GM18507 (cell line): ENCODE results near the gene TRAIP.
"Not testable (repeated sequence)": the region's sequence is repeated elsewhere in the genome, so short reads cannot be mapped to it uniquely, and the experiment has no call there.

Experiments
- DNase-seq: peaks from one replicate; pipeline ENCODE4 v3.0.0; 2011; ENCODE audit warnings: low read depth; ENCODE audit not compliant: insufficient read length; ENCODE audit errors: extremely low spot score
- FAIRE-seq: peaks from 2 replicates; lab custom pipeline; 2011; peaks lifted over from hg19 to GRCh38; lab: Jason Lieb, UNC

TRAIP gene

DNA sequence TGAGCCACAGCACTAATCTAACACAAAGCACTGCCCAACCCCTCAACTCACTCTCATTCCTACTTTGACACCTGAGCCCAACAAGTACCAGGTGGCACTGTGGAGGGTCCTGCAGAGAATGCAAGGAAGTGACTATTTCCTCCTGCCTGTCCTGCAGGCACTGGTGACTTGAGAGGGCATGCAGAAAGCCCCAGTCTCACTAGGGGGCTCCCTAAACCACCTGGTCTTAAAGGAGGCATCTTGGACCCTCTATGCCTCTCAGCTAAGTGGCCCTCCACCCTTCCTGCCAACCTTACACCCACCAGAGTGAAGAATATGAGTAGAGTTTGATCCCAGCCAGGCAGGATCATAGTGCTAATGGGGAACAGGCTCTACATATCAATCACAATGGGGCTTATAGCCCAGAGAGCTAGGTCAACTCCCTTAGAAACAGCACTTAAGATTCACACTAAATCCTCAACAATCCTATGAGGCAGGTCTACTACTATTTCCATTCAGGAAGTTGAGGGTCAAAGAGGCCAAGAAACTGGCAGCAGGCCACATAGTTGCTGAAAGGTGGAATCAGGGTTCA is 15.2 kb downstream of the TRAIP start:
- FAIRE-seq (no peak), DNase-seq (no peak)

DNA sequence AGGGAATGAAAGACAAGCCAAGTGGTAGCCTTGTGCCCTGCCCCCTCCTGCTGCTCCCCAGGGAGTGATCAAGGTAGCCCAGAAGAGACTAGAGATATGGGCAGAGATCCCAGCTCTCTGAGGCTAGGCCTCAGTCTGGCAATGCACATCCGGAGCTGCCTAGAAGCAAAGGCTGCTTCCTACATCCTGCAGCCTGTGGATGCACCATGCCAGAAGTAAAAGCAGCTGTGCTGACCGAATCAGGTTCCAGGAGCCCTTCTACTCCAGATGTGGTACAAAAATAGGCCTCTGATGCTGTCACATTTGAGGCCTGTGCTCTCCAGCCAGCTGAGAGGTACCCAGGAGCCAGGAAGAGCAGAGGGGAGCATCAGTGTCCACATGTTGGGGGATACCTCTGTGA is 16.0 kb downstream of the TRAIP start:
- DNase-seq: no peak
- FAIRE-seq: no peak

DNA sequence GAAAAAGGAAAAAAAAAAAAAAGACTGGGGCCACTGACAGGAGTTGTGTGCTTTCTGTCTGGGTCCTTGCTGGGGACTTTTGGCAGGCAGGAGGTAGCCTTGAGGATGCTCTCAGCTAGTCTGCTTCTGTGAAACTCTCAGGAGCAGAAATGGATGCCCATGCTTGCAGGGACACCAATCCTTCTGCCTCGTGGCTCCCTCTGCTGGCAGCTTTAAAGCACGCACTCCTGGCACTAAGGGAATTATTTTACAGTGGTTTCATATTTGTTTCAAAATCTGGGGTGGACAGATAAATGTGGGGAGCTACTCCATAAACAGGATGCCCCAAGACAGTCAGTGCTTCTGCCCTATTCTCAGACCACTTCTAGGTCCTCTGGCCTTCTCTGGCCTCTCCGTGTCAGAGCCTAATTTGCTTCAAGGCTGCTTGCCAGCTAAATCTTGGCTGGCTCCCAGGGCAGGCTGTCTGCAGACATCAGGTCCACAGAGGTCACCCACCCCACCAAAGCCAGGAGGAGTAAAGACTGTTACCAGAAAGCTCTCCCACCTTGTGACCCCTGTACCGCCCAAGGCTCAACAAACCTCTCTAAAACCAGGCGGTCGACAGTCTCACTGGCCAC is 17.1 kb downstream of the TRAIP start:
- DNase-seq (peak; percentile 56), FAIRE-seq (peak; percentile 91)

DNA sequence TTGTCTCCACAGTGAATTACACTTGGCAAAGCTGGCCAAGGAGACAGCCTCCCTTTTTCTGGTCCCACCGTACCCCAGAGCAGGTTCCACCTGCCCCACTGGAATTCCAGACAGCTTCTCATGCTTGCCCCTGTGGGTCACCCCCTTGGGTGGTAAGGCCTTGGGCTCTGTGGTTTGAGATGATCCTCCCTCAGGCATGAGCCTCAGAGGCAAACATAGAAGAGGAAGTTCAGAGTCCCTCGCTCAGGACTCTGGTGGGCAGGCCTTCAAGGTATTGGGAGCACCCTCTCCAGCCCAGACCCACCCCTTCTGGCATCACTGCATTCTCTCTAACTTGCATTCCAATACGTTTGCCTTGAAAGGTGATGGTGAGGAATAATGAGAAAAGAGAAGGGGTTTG is 25.0 kb downstream of the TRAIP start:
- no peak for FAIRE-seq
- no peak for DNase-seq

DNA sequence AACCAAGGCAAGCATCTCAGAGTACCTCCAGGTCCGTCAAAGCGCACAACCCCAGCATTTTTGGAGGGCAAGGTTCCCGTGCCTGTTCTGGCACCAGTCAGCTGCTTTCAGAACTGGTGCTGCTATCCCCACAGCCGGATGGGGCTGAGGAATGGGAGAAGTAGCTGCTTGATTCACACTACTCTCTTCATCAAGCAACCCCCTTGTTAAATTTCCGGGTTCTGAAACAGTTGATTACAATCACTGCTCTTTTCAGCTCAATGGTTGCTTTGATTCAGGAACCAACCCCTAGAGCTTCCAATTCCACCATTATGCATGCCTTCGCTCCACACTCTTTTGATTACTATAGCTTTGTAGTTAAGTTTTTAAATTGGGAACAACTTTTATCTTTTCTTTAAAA is 30.3 kb downstream of the TRAIP start:
- FAIRE-seq: no peak
- DNase-seq: no peak

DNA sequence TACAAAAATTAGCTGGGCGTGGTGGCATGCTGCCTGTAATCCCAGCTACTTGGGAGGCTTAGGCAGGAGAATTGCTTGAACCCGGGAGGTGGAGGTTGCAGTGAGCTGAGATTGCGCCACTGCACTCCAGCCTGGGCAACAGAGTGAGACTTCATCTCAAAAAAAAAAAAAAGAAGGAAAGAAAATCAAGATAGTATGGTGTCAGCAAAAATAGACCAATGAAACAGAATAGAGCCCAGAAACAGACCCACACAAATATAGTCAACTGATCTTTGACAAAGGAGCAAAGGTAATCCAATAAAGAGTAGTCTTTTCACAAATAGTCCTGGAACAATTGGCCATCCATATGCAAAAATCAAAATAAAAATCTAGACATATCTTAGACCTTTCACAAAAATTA is 33.2 kb downstream of the TRAIP start:
- not testable (repeated sequence) for DNase-seq, FAIRE-seq

DNA sequence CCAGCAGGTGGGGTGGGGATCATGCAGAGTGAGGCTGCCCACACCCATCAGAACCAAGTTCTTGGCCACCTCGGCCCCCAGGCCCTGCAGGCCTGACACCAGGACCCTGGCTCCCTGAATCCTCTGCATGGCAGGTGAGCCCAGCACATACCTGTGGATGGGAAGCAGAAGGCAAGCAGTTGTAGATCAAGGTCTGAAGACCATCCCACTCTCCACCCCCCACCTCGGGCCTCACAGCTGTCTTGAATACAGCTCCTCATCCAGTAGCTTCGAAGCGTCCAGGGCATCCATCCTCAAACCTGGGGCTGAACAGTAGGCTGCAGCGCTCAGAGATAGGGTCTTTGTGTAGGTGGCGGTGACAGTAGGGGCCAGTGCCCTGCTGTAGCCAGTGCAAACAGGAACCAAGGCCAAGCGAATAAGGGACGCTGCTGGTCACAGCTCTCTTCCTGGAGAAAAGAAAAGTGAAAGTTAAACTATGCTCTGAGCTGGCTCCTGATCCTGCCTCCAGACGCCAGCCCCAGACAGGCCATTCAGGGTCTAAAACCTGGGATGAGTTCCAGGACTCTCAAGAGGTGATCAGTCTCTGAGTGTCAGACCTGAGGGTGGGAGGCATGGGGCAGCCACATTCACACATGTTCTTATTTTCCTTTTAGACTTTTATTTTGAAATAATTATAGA is 42.7 kb downstream of the TRAIP start, which contains the start of gene UBA7:
TSS of gene UBA7 (minus strand) at position 457 of the 678 bp plus-strand sequence. CDS start at position 291, 166 bp downstream.
- DNase-seq: peak; percentile 60
- FAIRE-seq: peak; percentile 84

DNA sequence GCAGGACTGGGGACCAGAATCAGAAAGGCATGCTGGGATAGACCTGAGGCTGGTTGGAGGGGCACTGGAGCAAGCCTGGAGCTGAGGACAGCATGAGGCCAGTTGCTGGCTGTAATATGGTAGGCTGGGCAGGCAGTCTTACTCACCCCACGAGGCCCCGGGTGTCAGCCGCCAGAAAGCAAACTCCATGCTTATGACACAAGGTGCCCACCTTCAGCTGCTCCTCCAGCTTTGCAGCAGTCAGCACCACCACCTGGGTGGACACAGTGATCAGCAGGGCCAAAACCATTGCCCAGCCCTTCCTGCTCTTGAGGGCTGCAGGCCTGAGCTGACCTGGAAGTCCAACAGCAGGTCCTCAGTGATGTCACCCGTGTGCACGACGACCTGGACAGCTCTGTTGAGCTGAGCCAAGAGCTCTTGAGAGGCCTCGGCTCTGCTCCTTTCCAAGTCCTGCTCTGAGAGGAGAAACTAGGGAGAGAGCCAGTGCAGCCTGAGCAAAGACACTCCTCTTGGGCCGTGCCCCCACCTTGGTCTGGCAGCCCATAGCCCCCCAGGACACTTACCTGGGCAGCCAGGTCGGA is 43.4 kb downstream of the TRAIP start:
- no peak for DNase-seq
- FAIRE-seq: no peak

DNA sequence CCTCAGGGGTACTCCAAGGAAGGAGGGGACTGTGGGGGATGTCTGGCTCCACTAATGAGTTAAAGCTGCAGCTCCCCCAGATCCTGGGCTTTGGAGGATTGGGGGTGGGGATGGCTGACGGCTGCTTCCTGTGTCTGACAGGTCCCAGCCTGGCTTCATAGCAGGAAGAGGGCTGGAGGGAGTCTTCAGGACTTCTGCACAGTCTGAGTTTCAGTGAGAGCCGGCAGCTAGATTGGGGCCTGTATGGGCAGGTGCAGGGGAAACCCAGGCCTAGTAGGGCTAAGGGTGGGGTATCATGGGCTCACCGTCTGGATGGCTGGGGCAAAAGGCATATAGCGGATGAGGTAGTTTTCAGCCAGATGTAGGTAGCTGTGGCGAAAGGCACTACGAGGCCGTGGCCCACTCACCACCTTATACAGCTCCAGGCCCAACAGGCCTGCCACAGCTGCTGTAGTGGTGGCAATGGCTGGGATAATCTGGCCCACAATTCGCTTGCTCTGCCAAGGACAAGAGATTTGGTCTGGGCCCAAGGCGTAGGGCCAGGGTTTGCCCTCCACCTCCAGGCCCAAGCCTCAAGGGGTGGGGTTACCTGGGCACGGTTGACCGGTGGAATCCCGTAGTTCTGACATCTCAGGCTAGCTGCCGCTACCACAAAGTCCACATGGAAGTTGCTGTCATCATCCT is 48.8 kb downstream of the TRAIP start:
- DNase-seq (no peak), FAIRE-seq (peak; percentile 83)

DNA sequence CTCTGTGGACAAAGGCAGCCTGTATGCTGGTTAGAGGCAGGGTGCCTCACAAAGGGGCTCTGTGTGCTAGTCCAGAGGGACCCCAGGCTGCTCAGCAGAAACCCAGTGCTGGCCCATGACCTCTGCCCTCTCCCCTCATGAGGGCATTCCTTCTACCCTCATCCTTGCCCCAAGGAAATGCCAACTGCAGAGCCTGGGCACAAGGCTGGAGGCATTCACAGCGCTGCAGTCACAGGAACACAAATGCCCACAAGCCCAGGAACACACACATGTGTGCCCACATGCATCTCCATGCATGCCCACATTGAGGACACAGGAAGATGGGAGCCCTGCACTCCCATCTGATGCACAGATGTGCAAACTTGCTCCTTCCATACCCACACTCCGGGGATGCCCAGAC is 49.5 kb downstream of the TRAIP start:
- FAIRE-seq (no peak), DNase-seq (no peak)

DNA sequence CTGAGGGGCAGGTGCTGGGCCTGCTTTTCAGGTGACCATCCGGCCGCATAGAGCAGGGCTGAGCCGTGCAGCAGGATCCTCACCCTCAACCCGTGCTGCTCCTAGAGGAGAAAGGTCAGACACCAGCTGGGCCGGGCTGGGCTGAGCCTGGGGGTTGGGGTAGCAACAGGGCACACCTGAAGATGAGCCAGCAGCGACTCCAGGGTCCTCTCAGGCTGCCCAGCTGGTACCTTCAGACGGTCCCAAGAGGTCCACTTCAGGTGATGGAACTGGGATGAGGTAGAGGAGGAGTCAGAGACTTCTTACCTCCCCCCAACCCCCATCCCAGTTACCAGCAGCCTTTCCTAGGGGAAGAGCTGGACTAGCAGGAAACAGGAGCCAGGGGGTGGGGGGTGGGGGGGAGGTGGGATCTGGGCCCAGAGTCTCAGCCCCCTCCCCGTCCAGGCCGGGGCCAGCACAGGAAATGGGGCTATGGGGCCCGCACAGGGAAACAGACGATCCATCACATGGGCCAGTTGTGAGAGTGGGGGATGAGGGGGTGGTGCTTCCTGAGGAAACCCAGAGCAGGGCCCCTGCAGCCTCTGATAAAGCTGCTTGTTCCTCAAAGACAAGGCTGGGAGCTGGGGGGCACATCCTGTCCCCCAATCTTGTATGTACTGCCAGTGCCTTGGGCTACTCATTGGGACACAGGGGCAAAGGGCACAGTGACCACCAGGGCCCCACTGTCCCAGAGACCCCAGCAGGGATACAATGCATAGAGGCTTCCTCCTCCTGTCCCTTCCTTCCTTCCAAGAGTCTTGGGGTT is 50.3 kb downstream of the TRAIP start:
- peak; percentile 75 for FAIRE-seq
- DNase-seq: no peak

DNA sequence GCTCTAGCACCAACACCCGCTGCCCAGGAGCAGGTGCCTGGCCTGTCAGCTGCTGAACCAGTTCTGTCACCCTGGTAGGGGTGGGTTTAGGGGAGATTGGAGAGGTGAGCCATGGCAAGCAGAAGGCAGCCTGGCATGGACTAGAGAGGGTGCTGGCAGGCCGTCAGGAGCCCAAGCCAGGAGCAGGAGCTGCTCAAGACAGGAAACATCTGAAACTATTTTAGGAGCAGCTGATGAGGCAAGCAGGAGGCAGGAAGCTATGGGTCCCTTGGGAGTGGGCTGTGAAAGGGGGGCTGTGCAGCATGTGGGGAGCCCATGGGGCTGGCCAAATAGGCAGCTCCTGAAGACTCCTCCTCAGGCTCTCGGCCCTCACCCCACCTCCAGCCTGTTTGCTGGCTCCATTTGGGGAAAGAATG is 51.0 kb downstream of the TRAIP start:
- FAIRE-seq (peak; percentile 77), DNase-seq (no peak)

DNA sequence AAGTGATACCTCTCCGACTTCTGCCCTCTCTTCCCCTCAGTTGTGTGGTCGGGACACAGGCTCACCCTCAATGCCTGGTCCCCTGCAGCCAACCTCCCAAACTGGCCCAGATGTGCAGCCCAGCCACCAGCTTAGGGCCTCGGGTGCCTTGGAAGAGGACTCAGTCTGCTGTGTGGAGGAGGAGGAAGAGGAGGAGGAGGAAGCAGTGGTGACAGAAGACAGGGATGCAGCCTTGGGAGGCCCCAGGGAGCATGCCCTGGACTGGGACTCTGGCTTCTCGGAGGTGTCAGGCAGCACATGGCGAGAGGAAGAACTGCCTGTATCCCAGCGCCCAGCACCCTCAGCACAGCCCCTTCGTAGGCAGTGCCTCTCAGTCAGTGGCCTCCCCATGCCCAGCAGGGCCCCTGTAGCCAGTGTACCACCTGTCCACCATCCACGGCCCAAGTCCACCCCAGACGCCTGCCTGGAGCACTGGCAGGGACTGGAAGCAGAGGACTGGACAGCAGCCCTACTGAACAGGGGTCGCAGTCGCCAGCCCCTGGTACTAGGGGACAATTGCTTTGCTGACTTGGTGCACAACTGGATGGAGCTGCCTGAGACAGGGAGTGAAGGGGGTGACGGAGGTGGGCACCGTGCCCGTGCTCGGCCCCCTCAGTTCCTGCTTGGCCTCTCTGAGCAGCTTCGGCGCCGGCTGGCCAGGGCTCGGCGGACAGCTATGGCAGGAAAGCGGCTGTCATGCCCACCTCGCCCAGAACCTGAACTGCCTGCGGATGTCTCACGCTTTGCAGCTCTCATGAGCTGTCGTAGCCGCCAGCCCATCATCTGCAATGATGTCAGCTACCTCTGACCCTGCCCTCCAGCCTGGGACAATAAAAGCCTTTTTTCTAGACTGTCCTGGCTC is 52.0 kb downstream of the TRAIP start:
- peak; percentile 33 for FAIRE-seq

DNA sequence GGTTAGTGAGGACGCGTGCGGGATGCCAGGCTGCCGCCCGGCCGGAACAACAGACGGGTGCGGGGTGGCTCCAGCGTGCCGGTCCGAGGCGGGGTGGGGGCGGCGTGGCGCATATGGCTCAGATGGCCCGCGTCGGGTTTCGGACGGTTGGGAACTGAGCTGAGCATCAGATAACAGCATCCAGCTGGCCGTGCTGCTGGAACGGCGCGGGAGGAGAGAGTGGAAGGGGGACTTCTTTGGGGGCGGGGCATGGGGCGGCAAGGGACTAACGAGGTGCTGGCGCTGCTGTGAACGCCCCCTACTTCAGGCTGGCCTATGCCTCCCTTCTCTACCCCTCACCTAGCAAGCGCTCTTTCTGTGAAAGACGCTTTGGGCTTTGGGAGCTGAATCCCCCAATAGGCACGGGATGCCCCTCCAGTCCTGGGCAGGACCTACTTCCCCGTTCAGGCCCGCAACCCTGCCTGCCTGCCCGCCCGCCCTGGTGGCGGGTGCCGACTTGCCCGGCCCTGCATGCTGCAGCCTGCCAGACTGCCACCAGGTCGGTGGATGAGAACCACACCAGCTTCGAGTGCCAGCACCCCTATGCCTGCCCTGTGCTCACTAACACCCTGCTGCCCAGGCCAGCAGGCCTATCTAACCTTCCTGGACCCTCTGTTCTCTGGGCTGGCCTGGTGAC is 52.8 kb downstream of the TRAIP start:
- FAIRE-seq (no peak), DNase-seq (no peak)

More for the DNA sequence above, 52.0 kb downstream of the TRAIP start:
- DNase-seq: no peak

DNA sequence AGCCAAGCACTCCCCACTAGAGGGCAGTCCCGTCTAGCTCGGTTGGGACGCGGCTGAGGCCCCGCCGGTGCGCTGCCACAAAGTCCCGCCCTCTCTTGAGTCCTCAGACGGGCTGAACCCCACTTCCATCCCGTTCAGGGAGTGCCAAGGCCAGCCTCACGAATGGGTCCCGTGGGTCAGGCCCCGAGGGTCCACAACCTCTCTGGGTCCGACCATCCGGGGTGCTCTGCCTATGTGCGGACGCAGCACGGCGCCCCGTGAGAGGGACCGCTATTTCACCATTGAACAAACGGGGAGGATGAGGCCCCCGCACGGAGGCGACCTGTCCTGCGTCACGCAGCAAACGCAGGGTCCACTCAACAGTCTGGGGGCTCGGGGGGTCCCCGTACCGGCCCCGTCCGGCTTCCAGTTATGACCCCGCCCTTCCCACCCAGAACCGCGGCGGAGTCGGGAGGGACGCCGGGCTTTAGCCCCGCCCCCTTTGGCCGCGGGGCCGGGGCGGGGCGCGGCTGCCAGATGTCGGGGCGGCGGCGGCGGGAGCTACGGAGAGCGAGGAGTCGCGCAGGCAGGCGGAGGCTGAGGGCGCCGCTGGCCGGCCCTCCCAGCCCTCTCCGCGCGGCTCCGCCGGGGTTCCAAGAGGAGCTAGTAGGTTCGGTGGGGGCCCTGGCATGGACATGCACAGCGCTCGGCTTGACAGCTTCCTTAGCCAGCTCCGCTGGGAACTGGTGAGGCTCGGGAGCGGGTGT is 53.5 kb downstream of the TRAIP start, which contains the start of gene INKA1:
TSS of gene INKA1 (plus strand) at position 543 of the 746 bp plus-strand sequence. CDS start at position 675, 132 bp downstream.
- peak; percentile 81 for DNase-seq
- peak; percentile 94 for FAIRE-seq

DNA sequence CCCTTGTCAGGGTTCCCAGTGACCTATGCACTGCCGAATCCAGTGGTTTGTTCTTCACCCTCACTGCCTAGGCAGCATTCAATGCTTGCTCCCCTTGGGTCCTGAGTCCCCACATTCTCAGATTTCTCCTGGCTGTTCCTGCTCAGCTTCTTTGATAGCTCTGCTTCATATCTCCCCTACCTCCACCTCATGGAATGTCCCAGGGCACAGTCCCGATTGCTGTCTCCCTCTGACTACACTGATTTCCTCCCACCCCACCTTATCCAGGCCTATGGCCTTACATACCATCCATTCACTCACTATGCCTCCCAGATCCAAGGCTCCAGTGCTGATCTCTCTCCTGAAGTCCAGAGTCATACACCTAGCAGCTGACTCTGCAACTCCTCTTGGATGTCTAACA is 55.2 kb downstream of the TRAIP start:
- DNase-seq (no peak), FAIRE-seq (no peak)

DNA sequence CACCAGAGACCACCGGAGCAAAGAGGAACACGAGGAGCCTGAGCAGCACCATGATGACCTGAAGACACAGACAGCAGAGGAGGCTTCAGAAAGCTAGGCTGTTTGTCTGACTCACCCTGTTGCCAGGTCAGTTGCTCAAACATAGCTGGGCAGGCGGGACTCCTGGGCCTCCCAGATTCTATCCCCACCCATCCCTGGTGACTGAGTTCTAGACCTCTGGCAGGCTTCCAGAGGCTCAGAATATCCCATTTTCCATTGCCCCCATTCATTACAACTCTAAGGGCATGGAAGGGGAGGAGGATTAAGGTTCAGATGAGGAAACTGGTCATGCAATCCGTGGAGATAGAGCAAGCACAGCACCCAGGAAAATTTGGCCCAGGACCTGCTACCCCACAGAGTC is 56.6 kb downstream of the TRAIP start, which contains the start of gene CDHR4:
TSS of gene CDHR4 (minus strand) at position 113 of the 400 bp plus-strand sequence. CDS start at position 52, 61 bp downstream.
- DNase-seq (no peak), FAIRE-seq (no peak)
